Lower lobe of right lung (tissue), 2 donors: ENCODE measurements around the gene DUSP22. TPM values are rescaled to one million over a fixed set of nuclear protein-coding genes. Genes with fewer than 3 reads are reported as not detected.

Experiments used
- ATAC-seq, 2 donors: fragments of 200-7000 bp; cut with Tn5 transposase; one replicate each; pipeline ENCODE4 v1.9.1; 2020 to 2022; ENCODE audit warnings: mild to moderate bottlenecking in 2 of 2, moderate library complexity in 2 of 2
- DNase-seq: peaks from one replicate; pipeline ENCODE4 v3.0.0-alpha.2; 2020
- H3K27ac ChIP-seq: fragments of 200-600 bp; one replicate; pipeline ENCODE4 v1.8.0; 2022
- H3K27me3 ChIP-seq: fragments of 200-600 bp; one replicate; pipeline ENCODE4 v1.8.0; 2022; ENCODE audit warnings: low read depth
- H3K36me3 ChIP-seq: fragments of 200-600 bp; one replicate; pipeline ENCODE4 v1.8.0; 2022; ENCODE audit warnings: mild to moderate bottlenecking
- H3K4me1 ChIP-seq: fragments of 200-600 bp; one replicate; pipeline ENCODE4 v1.8.0; 2022
- H3K4me3 ChIP-seq: fragments of 200-600 bp; one replicate; pipeline ENCODE4 v1.8.0; 2022; ENCODE audit warnings: mild to moderate bottlenecking
- H3K9me3 ChIP-seq: fragments of 200-600 bp; one replicate; pipeline ENCODE4 v1.8.0; 2022
- CTCF ChIP-seq: fragments of 200-600 bp; IDR thresholded peaks from one replicate; pipeline ENCODE4 v1.8.0; 2022; ENCODE audit warnings: antibody characterized with exemption, mild to moderate bottlenecking
- intact Hi-C: fragments of 100-400 bp; cut with DNase I; formaldehyde crosslinking; loops from one replicate; pipeline ENCODE4 v1.11.0; 2022
- total RNA-seq: library from RNA; stranded (reverse); fragmentation: NEBNext Ultra II Directional; extraction: Animal tissue kit (Norgen Biotek cat#: 25700); gene quantifications from one replicate; pipeline ENCODE4 v1.2.1, GENCODE V29; 2021
- donor health status: DM: no; HTN: yes; CAD: no; lungs with severe emphysema.

Gene DUSP22
- total RNA-seq, 1 donor from 2014 or later: 66.4 TPM

- no peak for TF ChIP-seq CTCF
Measured at GRCh38 chr6:363909-364308, 71.6 kb downstream of the DUSP22 start.

GRCh38 chr6:364609-365540 lies 72.6 kb downstream of the DUSP22 start:
- no peak overlapping the region for H3K4me3 ChIP-seq
- DNase-seq (no peak), ATAC-seq (no peak)
- H3K9me3 ChIP-seq: peaks cover 10% of the 10 kb centered on the region
- intact Hi-C loops: no loop called here
- H3K4me1 ChIP-seq: no peaks in the 10 kb centered on the region
- H3K27ac ChIP-seq: no peak overlapping the region
- TF ChIP-seq CTCF: no peak
- peaks cover 19% of the 10 kb centered on the region for H3K27me3 ChIP-seq
- H3K36me3 ChIP-seq: no peaks in the 10 kb centered on the region

More at GRCh38 chr6:363909-364308, 71.6 kb downstream of the DUSP22 start:
- ATAC-seq: no peak
- peaks cover 10% of the 10 kb centered on the region for H3K9me3 ChIP-seq
- H3K27ac ChIP-seq: no peak overlapping the region
- H3K4me1 ChIP-seq: no peaks in the 10 kb centered on the region
- DNase-seq: no peak
- intact Hi-C loops: no loop called here
- H3K27me3 ChIP-seq: peaks cover 9% of the 10 kb centered on the region
- H3K4me3 ChIP-seq: no peak overlapping the region
- H3K36me3 ChIP-seq: no peaks in the 10 kb centered on the region

- Histone ChIP-seq H3K27me3 (peaks cover 27% of the 10 kb centered on the region), H3K4me3 (no peak overlapping the region), H3K36me3 (no peaks in the 10 kb centered on the region), H3K4me1 (no peaks in the 10 kb centered on the region), H3K27ac (no peak overlapping the region), H3K9me3 (peaks cover 10% of the 10 kb centered on the region)
- no peak for ATAC-seq
- intact Hi-C loops: no loop called here
- TF ChIP-seq CTCF: no peak
- no peak for DNase-seq
Measured at GRCh38 chr6:365835-366234, 73.5 kb downstream of the DUSP22 start.

GRCh38 chr6:366389-367297 lies 74.4 kb downstream of the DUSP22 start:
- DNase-seq: no peak
- intact Hi-C loops: no loop called here
- peak; percentile 4 to 19 for ATAC-seq
- no peak for TF ChIP-seq CTCF
- Histone ChIP-seq H3K27me3 (peaks cover 27% of the 10 kb centered on the region), H3K4me3 (no peak overlapping the region), H3K9me3 (peaks cover 10% of the 10 kb centered on the region), H3K4me1 (no peaks in the 10 kb centered on the region), H3K36me3 (no peaks in the 10 kb centered on the region), H3K27ac (no peak overlapping the region)

GRCh38 chr6:367298-367794 lies 75.1 kb downstream of the DUSP22 start:
- Histone ChIP-seq H3K36me3 (no peaks in the 10 kb centered on the region), H3K4me1 (peaks cover under 1% of the 10 kb centered on the region), H3K27me3 (peaks cover 28% of the 10 kb centered on the region), H3K9me3 (peaks cover 10% of the 10 kb centered on the region), H3K27ac (no peak overlapping the region), H3K4me3 (no peak overlapping the region)
- ATAC-seq (peak in 1 of 2 donors; percentile 20), DNase-seq (no peak)
- intact Hi-C loops: no loop called here
- TF ChIP-seq CTCF: no peak
